GM10847 (cell line): ENCODE measurements around the gene BCAM.

Source experiments
- POLR2A ChIP-seq: IDR thresholded peaks from 2 replicates; pipeline ENCODE4 v1.6.1; 2011; ENCODE audit not compliant: insufficient read length; ENCODE audit errors: extremely low read depth

BCAM gene

GRCh38 chr19:44823373-44823698 is 14.4 kb downstream of the BCAM start:
- TF ChIP-seq POLR2A, result no peak

- TF ChIP-seq POLR2A, result no peak
Measured at GRCh38 chr19:44824761-44825160, 15.9 kb downstream of the BCAM start.

- TF ChIP-seq POLR2A, result no peak
Measured at GRCh38 chr19:44839276-44839675, 30.4 kb downstream of the BCAM start.

- no peak for TF ChIP-seq POLR2A
Measured at GRCh38 chr19:44840811-44841210, 31.9 kb downstream of the BCAM start.

GRCh38 chr19:44841231-44841630 is 32.3 kb downstream of the BCAM start:
- no peak for TF ChIP-seq POLR2A

- TF ChIP-seq POLR2A, result no peak
Measured at GRCh38 chr19:44845286-44845611, 36.3 kb downstream of the BCAM start.

- no peak for TF ChIP-seq POLR2A
Measured at GRCh38 chr19:44845612-44846454, 36.9 kb downstream of the BCAM start, which contains the start of gene NECTIN2. Gene NECTIN2 (plus strand): TSS chr19:44846297. CDS start chr19:44846526, 229 bp downstream.

GRCh38 chr19:44846455-44847143 is 37.7 kb downstream of the BCAM start:
- TF ChIP-seq POLR2A, result no peak

GRCh38 chr19:44847144-44848035 is 38.5 kb downstream of the BCAM start:
- TF ChIP-seq POLR2A, result no peak

- no peak for TF ChIP-seq POLR2A
Measured at GRCh38 chr19:44848036-44848811, 39.3 kb downstream of the BCAM start.

GRCh38 chr19:44848812-44849447 is 40.0 kb downstream of the BCAM start:
- TF ChIP-seq POLR2A, result no peak

- TF ChIP-seq POLR2A, result no peak
Measured at GRCh38 chr19:44850641-44851109, 41.8 kb downstream of the BCAM start.

GRCh38 chr19:44851427-44851826 is 42.5 kb downstream of the BCAM start:
- no peak for TF ChIP-seq POLR2A

GRCh38 chr19:44855606-44856005 is 46.7 kb downstream of the BCAM start:
- no peak for TF ChIP-seq POLR2A

- TF ChIP-seq POLR2A, result no peak
Measured at GRCh38 chr19:44856421-44857083, 47.6 kb downstream of the BCAM start.
